Activated CD4-positive, alpha-beta T cell treated with anti-CD3 and anti-CD28 coated beads, Interleukin-2, Interleukin-4, amounts not matched to agents 100 ng/mL and 50 ng/mL, durations not matched to agents 16 hours and 8 hours (primary cell): ENCODE data around the gene TAF11L12.
"Not testable (repeated sequence)": the region's sequence is repeated elsewhere in the genome, so short reads cannot be mapped to it uniquely, and the experiment has no call there.

Experiments
- DNase-seq: peaks from one replicate; pipeline ENCODE4 v3.0.0-alpha.2; 2020; ENCODE audit warnings: low spot score

Gene TAF11L12

GRCh38 chr5:17610092-17610491 lies at the start of gene TAF11L12:
TAF11L12 (plus strand) TSS chr5:17610392.
- not testable (repeated sequence) for DNase-seq

GRCh38 chr5:17585658-17586057 lies 24.5 kb upstream of the TAF11L12 start, which contains the start of gene TAF11L7:
TAF11L7 (minus strand) TSS chr5:17585758.
- not testable (repeated sequence) for DNase-seq

- not testable (repeated sequence) for DNase-seq
Observed at GRCh38 chr5:17590860-17591259, 19.3 kb upstream of the TAF11L12 start, which contains the start of gene TAF11L8. TAF11L8 (minus strand) TSS chr5:17590960.

- not testable (repeated sequence) for DNase-seq
Observed at GRCh38 chr5:17594255-17594654, 15.9 kb upstream of the TAF11L12 start, which contains the start of gene TAF11L9. TAF11L9 (minus strand) TSS chr5:17594394.

- DNase-seq, result not testable (repeated sequence)
Observed at GRCh38 chr5:17597728-17598127, 12.5 kb upstream of the TAF11L12 start, which contains the start of gene TAF11L10. TAF11L10 (minus strand) TSS chr5:17597828.

- not testable (repeated sequence) for DNase-seq
Observed at GRCh38 chr5:17603880-17604279, 6.3 kb upstream of the TAF11L12 start, which contains the start of gene TAF11L11. TAF11L11 (plus strand) TSS chr5:17604183.

GRCh38 chr5:17604951-17605350 lies 5.2 kb upstream of the TAF11L12 start:
- no peak for DNase-seq

- not testable (repeated sequence) for DNase-seq
Observed at GRCh38 chr5:17607461-17607860, 2.7 kb upstream of the TAF11L12 start.

- no peak for DNase-seq
Observed at GRCh38 chr5:17614872-17615605, 4.8 kb downstream of the TAF11L12 start.

GRCh38 chr5:17619354-17619753 lies 9.2 kb downstream of the TAF11L12 start:
- no peak for DNase-seq

- no peak for DNase-seq
Observed at GRCh38 chr5:17620627-17621026, 10.4 kb downstream of the TAF11L12 start.

GRCh38 chr5:17625686-17626085 lies 15.5 kb downstream of the TAF11L12 start:
- no peak for DNase-seq

GRCh38 chr5:17631788-17632187 lies 21.6 kb downstream of the TAF11L12 start, which contains the start of gene TAF11L13:
TAF11L13 (plus strand) TSS chr5:17632088.
- not testable (repeated sequence) for DNase-seq

GRCh38 chr5:17634160-17634559 lies 24.0 kb downstream of the TAF11L12 start, which contains the start of gene TAF11L14:
TAF11L14 (plus strand) TSS chr5:17634460.
- DNase-seq, result no peak

- DNase-seq, result not testable (repeated sequence)
Observed at GRCh38 chr5:17649232-17649631, 39.0 kb downstream of the TAF11L12 start.

- not testable (repeated sequence) for DNase-seq
Observed at GRCh38 chr5:17655201-17655759, 45.1 kb downstream of the TAF11L12 start.

- DNase-seq, result no peak
Observed at GRCh38 chr5:17655921-17656320, 45.7 kb downstream of the TAF11L12 start.
